SH-SY5Y (cell line): ENCODE results near the gene GTF2H4.

Experiments
- GATA2 ChIP-seq: IDR thresholded peaks from 2 replicates; pipeline ENCODE4 v1.6.1; 2011; ENCODE audit warnings: mild to moderate bottlenecking, low read depth, low read length
- GATA3 ChIP-seq: IDR thresholded peaks from 2 replicates; pipeline ENCODE4 v1.6.1; 2011; ENCODE audit warnings: low read depth, mild to moderate bottlenecking, low read length, moderate library complexity

GRCh38 chr6:30954631-30955366 lies 46.8 kb downstream of the GTF2H4 start:
- TF ChIP-seq GATA2 = no peak
- no peak for TF ChIP-seq GATA3
